Measurements from ENCODE around the gene KRTAP25-1.

Gene KRTAP25-1

DNA sequence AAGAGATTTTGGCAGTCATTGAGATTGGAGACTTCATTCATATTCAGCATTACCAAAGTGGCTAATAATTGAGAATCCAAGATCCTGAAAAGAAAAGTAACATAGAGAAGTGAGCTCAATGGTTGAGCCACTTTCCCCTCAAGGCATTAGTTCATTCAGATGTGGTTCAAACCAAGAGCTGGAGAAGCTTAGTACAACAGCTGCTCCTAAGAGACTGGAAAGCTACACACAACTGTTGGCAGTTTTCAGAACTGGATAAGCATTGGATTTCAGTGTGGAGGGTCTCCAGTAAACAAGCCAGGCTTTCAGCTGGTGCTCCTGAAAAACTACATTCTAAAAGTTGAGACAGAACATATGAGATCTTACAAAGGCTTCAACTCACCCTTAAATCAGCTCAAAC is 44.3 kb downstream of the KRTAP25-1 start:
- no peak for DNase-seq

- no peak for DNase-seq
Measured at GRCh38 chr21:30243691-30244090, 45.6 kb downstream of the KRTAP25-1 start.

GRCh38 chr21:30240661-30241060 is 48.7 kb downstream of the KRTAP25-1 start:
- DNase-seq = no peak
